22Rv1 (cell line): ENCODE results near the gene FBXO47.

Source experiments
- CTCF ChIP-seq: fragments of 450-650 bp; IDR thresholded peaks from 2 replicates; pipeline ENCODE4 v1.5.1; 2017; ENCODE audit warnings: mild to moderate bottlenecking
- ZFX ChIP-seq: fragments of 450-650 bp; IDR thresholded peaks from 2 replicates; pipeline ENCODE4 v1.6.1; 2017; ENCODE audit warnings: antibody characterized with exemption, borderline replicate concordance

GRCh38 chr17:38939987-38940386 is 27.2 kb downstream of the FBXO47 start:
- no peak for TF ChIP-seq CTCF
- TF ChIP-seq ZFX = no peak
